ENCODE results near the gene CRAT. TPM values are rescaled to one million over a fixed set of nuclear protein-coding genes. Genes with fewer than 3 reads are reported as not detected.

Gene CRAT
- total RNA-seq, 2 experiments from 2014 or later: 19.5 to 22.7 TPM

DNA sequence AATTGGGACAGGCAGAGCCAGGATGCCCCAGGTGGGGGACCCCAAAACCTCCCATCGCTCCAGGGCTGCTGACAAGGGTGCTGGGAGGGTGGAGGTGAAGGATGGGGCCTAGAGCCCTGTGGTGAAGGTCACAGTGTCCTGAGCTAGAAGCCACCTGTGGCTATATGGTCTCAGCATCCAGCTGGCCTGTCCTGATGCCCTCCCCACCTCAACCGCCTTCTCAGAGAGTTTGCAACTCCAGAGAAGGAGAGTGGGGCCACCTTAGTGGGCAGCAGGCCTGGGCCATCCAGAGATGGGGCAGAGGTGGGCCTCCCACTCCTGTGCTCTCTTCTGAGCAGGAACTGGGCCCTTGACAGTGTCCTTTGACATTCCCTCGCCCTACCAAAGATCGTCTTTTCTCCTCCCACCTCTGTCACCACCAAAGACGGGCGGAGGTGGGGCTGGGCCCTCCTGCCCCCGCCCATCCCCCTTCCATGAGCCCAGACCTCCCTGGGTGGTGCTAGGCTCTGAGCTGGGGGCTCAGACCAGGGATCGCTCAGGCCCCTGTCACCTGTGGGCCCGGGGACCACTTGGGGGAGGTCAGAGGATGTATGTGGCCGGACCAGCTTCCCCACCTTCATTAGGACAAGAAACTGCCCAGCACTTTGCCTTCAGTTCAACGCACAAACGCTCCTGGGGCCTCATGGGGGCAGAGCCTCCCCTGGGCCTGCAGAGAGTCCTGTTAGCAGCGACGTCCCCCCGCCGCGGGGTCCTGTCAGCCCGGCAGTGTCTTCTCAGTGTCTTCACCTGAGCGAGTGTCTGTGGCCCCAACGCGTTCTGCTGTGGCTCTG is 39.7 kb downstream of the CRAT start:
- Mint-ChIP-seq H3K27ac (peak overlapping the region; percentile 54), H3K27me3 (no peaks in the 10 kb centered on the region), H3K4me1 (peaks cover 30% of the 10 kb centered on the region), H3K36me3 (peaks cover 11% of the 10 kb centered on the region), H3K4me3 (no peak overlapping the region), H3K9me3 (no peaks in the 10 kb centered on the region)
- POLR2A ChIA-PET: interaction anchor here (1.1 to 5.1 kb wide), 3 partner anchors 10 to 42 kb away, joined by 3 to 31 read pairs (median 13); partner anchors contain the start of genes DOLPP1 and SH3GLB2
- DNase-seq (no peak), ATAC-seq (ENCODE audit: low read depth) (no peak)

DNA sequence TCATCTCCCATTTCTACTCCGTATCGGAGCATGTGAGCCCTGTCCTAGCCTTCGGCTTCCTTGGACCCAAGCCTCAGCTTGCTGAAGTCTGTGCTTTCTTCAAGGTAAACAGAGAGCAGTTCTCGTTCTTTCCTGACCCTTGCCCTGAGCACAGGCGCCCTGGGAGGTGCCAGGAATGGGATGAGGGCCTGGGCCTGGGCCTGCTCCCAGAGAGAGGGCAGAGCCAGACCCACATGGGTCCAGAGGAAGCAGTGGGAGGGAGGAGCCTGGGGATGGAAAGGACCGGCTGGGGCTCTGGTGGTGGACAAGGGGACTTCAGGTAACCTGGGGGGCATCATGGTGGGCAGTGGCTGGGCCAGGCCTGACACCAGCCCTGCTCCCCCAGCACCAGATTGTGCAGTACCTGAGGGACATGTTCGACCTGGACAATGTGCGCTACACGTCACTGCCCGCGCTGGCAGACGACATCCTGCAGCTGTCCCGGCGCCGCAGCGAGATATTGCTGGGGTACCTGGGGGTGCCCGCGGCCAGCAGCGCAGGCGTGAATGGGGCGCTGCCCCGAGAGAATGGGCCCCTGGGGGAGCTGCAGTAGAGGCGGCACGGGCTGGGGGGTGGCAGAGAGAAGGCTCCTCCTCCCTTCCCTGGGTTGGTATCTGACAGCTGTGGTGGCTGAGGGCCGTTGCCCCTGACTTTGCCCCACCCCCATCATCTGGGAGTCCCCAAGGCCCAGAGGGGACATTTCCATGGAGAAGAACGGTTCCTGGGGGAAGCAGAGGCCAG is 40.5 kb downstream of the CRAT start:
- Mint-ChIP-seq H3K27ac (peak overlapping the region; percentile 98), H3K36me3 (peaks cover 18% of the 10 kb centered on the region), H3K4me3 (no peak overlapping the region), H3K4me1 (peaks cover 30% of the 10 kb centered on the region), H3K9me3 (no peaks in the 10 kb centered on the region), H3K27me3 (no peaks in the 10 kb centered on the region)
- DNase-seq (no peak), ATAC-seq (ENCODE audit: low read depth) (no peak)
- POLR2A ChIA-PET: interaction anchor here (0.6 to 5.1 kb wide), 6 partner anchors 11 to 187 kb away, joined by 3 to 31 read pairs (median 6); partner anchors contain the start of genes DOLPP1, MIGA2 and SH3GLB2

DNA sequence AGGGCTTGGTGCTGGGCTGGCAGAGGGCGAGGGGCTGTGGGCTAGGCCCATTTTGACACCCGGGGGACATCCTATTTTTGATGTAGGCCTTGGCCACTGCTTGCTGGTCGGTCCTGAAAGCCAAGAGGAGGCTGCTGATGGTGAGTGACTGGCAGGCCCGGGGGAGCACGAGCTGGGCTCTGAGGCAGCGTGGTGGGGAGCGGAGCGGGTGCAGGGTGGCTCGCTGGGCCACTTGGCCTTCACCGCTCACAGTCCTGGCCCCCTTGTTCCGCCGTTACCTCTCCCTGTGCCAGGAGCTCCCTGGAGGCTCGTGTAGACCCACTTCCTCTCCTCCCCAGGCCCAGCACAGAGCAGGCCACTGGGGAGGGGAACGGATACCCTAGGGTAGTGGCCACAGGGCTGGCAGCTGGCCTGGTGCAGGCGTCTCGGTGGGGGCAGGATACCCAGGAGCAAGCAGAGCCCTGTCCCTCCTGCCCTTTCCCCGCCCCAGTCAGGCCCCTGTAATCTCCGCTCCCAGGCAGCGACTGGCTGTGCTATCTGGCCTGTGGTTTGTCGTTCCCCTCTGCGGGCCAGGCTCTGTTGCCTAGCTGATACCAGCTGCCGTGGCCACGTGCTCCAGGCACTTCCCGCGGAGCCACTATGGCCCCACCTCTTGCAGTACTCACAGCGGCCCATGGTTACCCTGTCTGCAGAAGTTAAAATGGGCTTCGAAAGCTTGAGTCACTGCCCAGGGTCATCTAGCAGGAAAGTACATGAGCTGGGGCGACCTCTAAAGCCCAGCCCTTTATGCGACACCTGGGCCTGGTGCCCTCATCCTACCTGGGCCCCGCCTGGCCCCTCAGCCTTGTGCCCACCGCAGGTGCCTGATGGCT is 41.4 kb downstream of the CRAT start:
- peaks cover 30% of the 10 kb centered on the region for H3K4me1 Mint-ChIP-seq
- POLR2A ChIA-PET: interaction anchor here (0.6 to 5.1 kb wide), 8 partner anchors 8 to 344 kb away, joined by 3 to 31 read pairs (median 4); partner anchors contain the start of genes DOLPP1, MIGA2 and SH3GLB2
- H3K4me3 Mint-ChIP-seq: peak overlapping the region; percentile 81
- no peaks in the 10 kb centered on the region for H3K27me3 Mint-ChIP-seq
- peaks cover 21% of the 10 kb centered on the region for H3K36me3 Mint-ChIP-seq
- ATAC-seq (ENCODE audit: low read depth) (peak; percentile 94), DNase-seq (peak; percentile 80)
- peak overlapping the region; percentile 98 for H3K27ac Mint-ChIP-seq
- no peaks in the 10 kb centered on the region for H3K9me3 Mint-ChIP-seq

DNA sequence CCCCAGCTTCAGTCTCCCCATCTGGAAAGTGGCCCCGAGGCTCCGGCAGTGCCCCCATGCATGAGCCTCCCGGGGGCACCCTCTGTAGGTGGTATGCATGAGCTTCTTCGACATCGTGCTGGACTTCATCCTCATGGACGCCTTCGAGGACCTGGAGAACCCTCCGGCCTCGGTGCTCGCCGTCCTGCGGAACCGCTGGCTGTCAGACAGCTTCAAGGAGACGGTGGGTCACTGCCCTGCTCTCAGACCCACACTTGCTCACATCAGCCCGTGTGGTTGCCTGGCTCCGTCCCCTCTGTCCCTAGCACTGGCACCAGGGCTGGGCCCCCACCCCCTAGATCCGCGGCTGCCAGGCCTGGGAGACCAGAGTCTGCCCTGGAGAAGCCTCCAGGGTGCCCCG is 42.5 kb downstream of the CRAT start:
- H3K4me3 Mint-ChIP-seq: peak overlapping the region; percentile 81
- H3K9me3 Mint-ChIP-seq: no peaks in the 10 kb centered on the region
- DNase-seq (no peak), ATAC-seq (ENCODE audit: low read depth) (no peak)
- peak overlapping the region; percentile 98 for H3K27ac Mint-ChIP-seq
- no peaks in the 10 kb centered on the region for H3K27me3 Mint-ChIP-seq
- peaks cover 25% of the 10 kb centered on the region for H3K4me1 Mint-ChIP-seq
- peaks cover 21% of the 10 kb centered on the region for H3K36me3 Mint-ChIP-seq
- POLR2A ChIA-PET: interaction anchor here (0.6 to 5.1 kb wide), 6 partner anchors 9 to 343 kb away, joined by 3 to 31 read pairs (median 8); partner anchors contain the start of genes DOLPP1, MIGA2 and SH3GLB2

DNA sequence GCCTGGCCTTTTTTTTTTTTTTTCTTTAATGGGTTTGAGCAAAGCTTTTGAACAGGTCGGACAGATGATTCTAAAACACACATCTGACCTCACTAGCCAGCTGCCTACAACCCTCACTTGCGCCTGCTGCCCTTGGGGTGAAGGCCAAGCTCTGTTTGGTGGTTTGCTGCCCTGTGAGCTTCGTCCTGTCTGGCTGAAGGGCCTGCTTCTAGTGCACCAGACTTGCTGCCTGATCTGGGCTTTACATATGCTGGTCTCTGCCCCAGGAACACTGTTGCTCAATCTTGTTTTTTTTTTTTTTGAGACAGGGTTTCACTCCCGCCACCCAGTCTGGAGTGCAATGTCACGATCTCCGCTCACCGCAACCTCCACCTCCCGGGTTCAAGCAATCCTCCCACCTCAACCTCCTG is 46.1 kb downstream of the CRAT start:
- DNase-seq: no peak
- H3K9me3 Mint-ChIP-seq: no peaks in the 10 kb centered on the region
- H3K27ac Mint-ChIP-seq: no peak overlapping the region
- no peak for ATAC-seq (ENCODE audit: low read depth)
- H3K36me3 Mint-ChIP-seq: peaks cover 23% of the 10 kb centered on the region
- no peak overlapping the region for H3K4me3 Mint-ChIP-seq
- no peaks in the 10 kb centered on the region for H3K27me3 Mint-ChIP-seq
- POLR2A ChIA-PET: no interaction called here
- peaks cover 15% of the 10 kb centered on the region for H3K4me1 Mint-ChIP-seq

DNA sequence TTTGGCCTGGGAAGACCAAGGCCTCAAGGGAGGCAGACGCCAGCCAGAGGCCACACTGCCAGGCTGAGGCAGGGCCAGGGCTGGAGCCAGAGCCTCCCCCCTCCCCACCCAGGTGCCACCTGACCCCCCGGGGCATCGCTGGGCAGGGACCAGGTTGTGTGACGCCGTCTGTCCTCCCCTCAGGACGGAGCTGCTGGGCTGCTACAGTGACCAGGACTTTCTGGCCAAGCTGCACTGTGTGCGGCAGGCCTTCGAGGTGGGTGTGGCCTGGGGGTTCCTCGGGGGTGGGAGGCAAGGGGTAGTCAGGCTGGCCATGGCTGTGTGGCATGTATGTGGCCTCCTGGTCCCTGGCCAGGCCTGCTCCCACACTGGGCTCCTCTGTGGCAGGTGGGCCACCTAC is 47.5 kb downstream of the CRAT start:
- POLR2A ChIA-PET: no interaction called here
- Mint-ChIP-seq H3K4me3 (no peak overlapping the region), H3K36me3 (peaks cover 17% of the 10 kb centered on the region)

DNA sequence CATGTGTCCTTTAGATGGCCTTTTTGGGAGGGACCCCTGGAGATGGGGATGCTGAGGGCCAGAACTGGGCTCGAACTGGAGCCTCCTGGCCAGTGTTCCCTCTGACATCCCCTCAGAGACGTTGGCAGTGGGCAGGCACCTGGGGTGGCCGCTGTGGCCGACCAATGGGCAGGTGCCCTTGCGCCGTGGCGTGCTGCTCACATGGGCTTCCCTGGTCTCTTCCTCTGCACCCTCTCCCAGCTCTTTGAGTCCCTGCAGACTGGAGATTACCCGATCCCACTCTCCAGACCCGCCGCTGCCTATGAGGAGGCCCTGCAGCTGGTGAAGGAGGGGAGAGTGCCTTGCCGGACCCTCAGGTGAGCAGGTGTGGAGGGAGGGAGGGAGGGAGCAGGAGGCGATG is 49.6 kb downstream of the CRAT start:
- POLR2A ChIA-PET: no interaction called here
- DNase-seq: no peak
- no peaks in the 10 kb centered on the region for H3K27me3 Mint-ChIP-seq
- no peaks in the 10 kb centered on the region for H3K9me3 Mint-ChIP-seq
- H3K27ac Mint-ChIP-seq: no peak overlapping the region
- no peaks in the 10 kb centered on the region for H3K4me1 Mint-ChIP-seq
- ATAC-seq (ENCODE audit: low read depth): no peak
- H3K36me3 Mint-ChIP-seq: peaks cover 14% of the 10 kb centered on the region
- H3K4me3 Mint-ChIP-seq: no peak overlapping the region

More for the DNA sequence above, 47.5 kb downstream of the CRAT start:
- DNase-seq (no peak), ATAC-seq (ENCODE audit: low read depth) (no peak)
- Mint-ChIP-seq H3K9me3 (no peaks in the 10 kb centered on the region), H3K27ac (no peak overlapping the region), H3K27me3 (no peaks in the 10 kb centered on the region), H3K4me1 (peaks cover under 1% of the 10 kb centered on the region)

DNA sequence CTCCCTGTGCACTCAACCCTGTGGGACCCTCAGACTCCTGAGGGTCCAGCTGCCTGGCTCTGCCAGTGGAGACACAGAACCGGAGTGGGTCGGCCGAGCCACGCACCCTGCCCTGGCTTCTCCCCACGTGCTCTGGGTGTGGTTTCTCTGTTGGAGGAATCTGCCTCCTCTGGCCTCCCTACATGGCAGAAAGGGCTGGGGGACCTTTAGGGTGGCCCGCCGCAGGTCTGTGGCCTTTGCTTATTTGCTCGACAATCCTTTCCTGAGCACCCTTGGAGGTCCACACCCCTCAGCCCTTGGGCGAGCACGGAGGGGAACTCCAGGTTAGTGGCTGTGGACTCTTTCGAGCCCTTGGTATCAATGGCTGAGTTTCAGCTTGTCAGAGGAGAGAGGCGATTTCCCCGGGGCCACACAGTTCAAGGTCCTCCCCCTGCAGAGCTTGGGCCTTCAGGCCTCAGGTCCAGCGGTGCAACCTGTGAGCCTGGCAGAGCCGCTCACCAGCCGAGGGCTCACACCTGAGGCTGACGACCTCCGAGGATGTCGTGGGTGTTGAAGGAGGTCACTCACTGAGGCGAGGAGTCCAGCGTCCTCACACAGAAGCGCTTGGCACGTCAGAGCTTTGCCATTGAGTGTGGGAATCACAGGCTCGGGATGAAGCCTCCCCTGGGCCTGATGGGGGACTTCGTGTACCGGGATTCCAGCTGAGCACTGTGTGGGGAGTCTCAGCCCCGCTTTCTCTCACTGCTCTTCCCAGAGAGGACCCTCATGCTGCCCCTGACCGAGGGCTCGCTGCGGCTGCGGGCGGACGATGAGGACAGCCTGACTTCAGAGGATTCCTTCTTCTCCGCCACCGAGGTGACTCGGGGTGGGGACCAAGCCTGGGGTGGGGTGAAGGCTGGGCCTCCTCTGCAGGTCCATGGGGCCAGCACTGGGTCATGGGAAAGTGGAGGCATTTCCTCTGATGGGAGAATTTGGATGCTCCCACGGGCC is 50.5 kb downstream of the CRAT start:
- POLR2A ChIA-PET: no interaction called here
- DNase-seq (no peak), ATAC-seq (ENCODE audit: low read depth) (no peak)
- Mint-ChIP-seq H3K27me3 (no peaks in the 10 kb centered on the region), H3K4me3 (no peak overlapping the region), H3K4me1 (no peaks in the 10 kb centered on the region), H3K27ac (no peak overlapping the region), H3K9me3 (no peaks in the 10 kb centered on the region), H3K36me3 (peaks cover 7% of the 10 kb centered on the region)

DNA sequence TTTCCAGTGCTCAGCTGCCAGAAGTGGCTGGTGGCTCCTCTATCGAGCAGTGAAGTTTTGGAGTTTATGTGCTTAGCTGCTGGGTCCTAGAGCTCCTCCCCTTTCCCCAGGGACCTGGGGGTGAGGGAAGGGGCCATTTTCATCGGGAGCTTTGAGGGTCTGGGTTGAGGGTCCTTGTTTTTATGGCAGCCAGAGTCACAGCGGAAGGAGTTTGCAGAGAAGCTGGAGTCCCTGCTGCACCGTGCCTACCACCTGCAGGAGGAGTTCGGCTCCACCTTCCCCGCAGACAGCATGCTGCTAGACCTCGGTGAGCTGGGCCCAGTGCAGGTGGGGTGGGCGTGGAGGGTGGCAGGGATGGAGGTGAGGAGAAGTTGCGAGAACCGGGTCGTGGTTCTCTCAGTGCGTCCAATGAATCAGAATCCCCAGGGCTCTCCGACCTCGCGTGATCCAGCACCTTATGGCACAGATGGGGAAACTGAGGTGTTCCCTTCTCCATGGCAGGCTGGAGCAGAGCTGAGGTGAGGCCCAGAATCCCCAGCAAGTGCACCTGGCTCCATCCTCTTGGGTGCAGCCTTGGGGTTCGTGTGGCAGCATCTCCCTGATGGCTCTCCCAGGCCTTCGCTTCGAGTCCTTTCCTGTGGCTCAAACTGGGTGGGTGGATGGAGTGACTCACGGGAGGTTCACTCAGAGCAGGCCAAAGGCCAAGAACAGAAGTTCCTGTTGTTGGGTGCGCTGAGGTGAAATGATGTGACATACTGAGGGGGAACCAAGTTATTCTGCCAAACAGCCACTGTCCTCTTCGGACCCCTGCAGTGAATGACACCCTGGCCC is 51.4 kb downstream of the CRAT start:
- no peaks in the 10 kb centered on the region for H3K9me3 Mint-ChIP-seq
- no peak overlapping the region for H3K27ac Mint-ChIP-seq
- ATAC-seq (ENCODE audit: low read depth): no peak
- no peak for DNase-seq
- H3K36me3 Mint-ChIP-seq: peaks cover 10% of the 10 kb centered on the region
- no peaks in the 10 kb centered on the region for H3K4me1 Mint-ChIP-seq
- no peaks in the 10 kb centered on the region for H3K27me3 Mint-ChIP-seq
- no peak overlapping the region for H3K4me3 Mint-ChIP-seq
- POLR2A ChIA-PET: no interaction called here

DNA sequence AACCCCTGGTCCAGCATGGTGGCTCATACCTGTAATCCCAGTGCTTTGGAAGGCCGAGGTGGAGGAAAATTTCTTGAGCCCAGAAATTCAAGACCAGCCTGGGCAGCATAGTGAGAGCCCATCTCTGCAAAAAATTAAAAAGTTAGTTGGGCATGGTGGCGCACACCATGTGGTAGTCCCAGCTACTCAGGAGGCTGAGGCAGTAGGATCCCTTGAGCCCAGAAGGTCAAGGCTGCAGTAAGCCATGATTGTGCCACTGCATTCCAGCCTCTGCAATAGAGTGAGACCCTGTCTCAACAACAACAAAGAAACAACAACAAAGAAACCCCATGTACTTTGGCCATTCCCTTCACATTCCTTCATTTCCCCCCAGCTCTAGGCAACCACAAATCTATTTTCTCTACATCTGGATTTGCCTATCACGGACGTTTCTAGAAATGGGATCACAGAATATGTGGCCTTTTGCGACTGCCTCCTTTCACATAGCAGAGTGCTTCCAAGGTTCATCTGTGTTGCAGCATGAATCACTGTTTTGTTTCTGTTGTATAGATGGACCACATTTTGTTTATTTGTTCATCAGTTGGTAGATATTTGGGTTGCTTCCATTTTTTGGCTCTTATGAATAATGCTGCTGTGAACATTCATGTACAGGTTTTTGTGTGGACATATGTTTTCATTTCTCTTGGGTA is 56.3 kb downstream of the CRAT start:
- Mint-ChIP-seq H3K4me3 (no peak overlapping the region), H3K27me3 (no peaks in the 10 kb centered on the region), H3K9me3 (no peaks in the 10 kb centered on the region), H3K36me3 (peaks cover 6% of the 10 kb centered on the region), H3K27ac (no peak overlapping the region), H3K4me1 (no peaks in the 10 kb centered on the region)
- DNase-seq (no peak), ATAC-seq (ENCODE audit: low read depth) (no peak)
- POLR2A ChIA-PET: no interaction called here

DNA sequence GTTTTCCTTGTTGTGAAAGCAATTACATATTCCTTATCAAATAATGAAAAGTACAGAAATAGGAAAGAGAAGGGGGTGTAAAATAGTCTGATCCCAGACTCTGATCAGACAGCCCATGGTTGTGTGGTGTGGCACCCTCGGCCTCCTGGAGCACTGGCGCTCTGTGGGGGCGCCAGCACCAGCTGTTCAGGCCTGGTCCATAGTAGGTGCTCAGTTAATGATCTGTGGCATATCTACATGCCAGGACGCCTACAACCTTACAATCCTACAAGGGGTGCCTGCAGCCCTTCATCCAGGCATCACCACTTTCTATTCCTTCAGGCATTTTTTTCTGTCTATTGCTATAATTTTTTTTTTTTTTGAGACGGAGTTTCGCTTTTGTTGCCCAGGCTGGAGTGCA is 57.6 kb downstream of the CRAT start:
- no peak for ATAC-seq (ENCODE audit: low read depth)
- DNase-seq: no peak
- H3K9me3 Mint-ChIP-seq: no peaks in the 10 kb centered on the region
- no peaks in the 10 kb centered on the region for H3K27me3 Mint-ChIP-seq
- no peaks in the 10 kb centered on the region for H3K4me1 Mint-ChIP-seq
- H3K36me3 Mint-ChIP-seq: peaks cover 6% of the 10 kb centered on the region
- POLR2A ChIA-PET: no interaction called here
- H3K4me3 Mint-ChIP-seq: no peak overlapping the region
- H3K27ac Mint-ChIP-seq: no peak overlapping the region

All from activated naive CD8-positive, alpha-beta T cell treated with anti-CD3 and anti-CD28 coated beads, Interleukin-2, amount 10 ng/mL, durations not matched to agents 7 days and 5 days (primary cell).